Ovary (tissue), 9 donors: ENCODE results near the gene KRT80. TPM values are rescaled to one million over a fixed set of nuclear protein-coding genes. Genes with fewer than 3 reads are reported as not detected.

Experiments
- DNase-seq, 5 donors: peaks; one replicate each; pipeline ENCODE4 v3.0.0-alpha.2; 2019 to 2020
- H3K27ac ChIP-seq, 2 donors: fragments of 200-600 bp; one replicate each; pipeline versions ENCODE4 v1.5.1 to v1.8.0; 2019 to 2022
- H3K27me3 ChIP-seq: fragments of 200-600 bp; one replicate; pipeline ENCODE4 v1.8.0; 2022
- H3K36me3 ChIP-seq: fragments of 200-600 bp; sonication (generic); one replicate; pipeline ENCODE4 v1.5.1; 2019
- H3K4me1 ChIP-seq: one replicate; pipeline ENCODE4 v1.8.1; 2013; ENCODE audit warnings: mild to moderate bottlenecking, moderate library complexity; ENCODE audit not compliant: insufficient read depth
- H3K4me3 ChIP-seq: fragments of 200-600 bp; sonication (generic); one replicate; pipeline ENCODE4 v1.5.1; 2017
- H3K9me3 ChIP-seq, 2 donors: fragments of 200-600 bp in 1 of 2; sonication (generic) in 1 of 2; one replicate each; pipeline versions ENCODE4 v1.5.1 to v1.8.1; 2013 to 2019; ENCODE audit warnings: mild to moderate bottlenecking in 1 of 2, moderate library complexity in 1 of 2
- EP300 ChIP-seq: sonication (generic); formaldehyde crosslinking; IDR thresholded peaks from one replicate; pipeline ENCODE4 v1.6.1; 2017; ENCODE audit warnings: antibody characterized with exemption
- POLR2A ChIP-seq: fragments of 450-650 bp; IDR thresholded peaks from one replicate; pipeline ENCODE4 v1.6.1; 2017; ENCODE audit warnings: antibody characterized with exemption, mild to moderate bottlenecking, moderate library complexity
- WGBS, 3 donors: extraction: QIAGEN DNeasy Blood & Tissue Kit in 1 of 3; methylation state at CpG; one replicate each; pipeline versions ENCODE4 v1.1.5 to v1.1.7; 2013 to 2017; 5-methylcytosine and 5-hydroxymethylcytosine counted together
- intact Hi-C, 4 donors: fragments of 100-400 bp; cut with DNase I; formaldehyde crosslinking; loops; one replicate each; pipeline versions ENCODE4 v1.11.0 to v1.15.1; 2022 to 2023
- polyA plus RNA-seq, 2 donors: library from polyadenylated mRNA; stranded (reverse); fragments of 200-250 nt in 1 of 2; fragments of 350-450 nt in 1 of 2; fragmentation: Illumina TruSeq in 1 of 2; extraction: RNeasy Lipid Tissue Mini Kit (QIAGEN cat#74804) in 1 of 2; gene quantifications; one replicate each; pipeline ENCODE4 v1.2.3, GENCODE V29; 2013 to 2014
- total RNA-seq, 7 donors: library from RNA; depleted of rRNA in 2 of 7; stranded (reverse); fragments of >200 nt in 2 of 7; fragmentation: NEBNext Ultra II Directional in 3 of 7; extraction: Animal tissue kit (Norgen Biotek cat#: 25700) in 3 of 7; gene quantifications; one replicate each; pipeline versions ENCODE4 v1.1.0 to v1.2.4, GENCODE V29; 2016 to 2023
- TF ChIP-seq, protein P1 (sequence below), 3 donors: fragments of 450-650 bp in 2 of 3; fragments of 200-600 bp in 1 of 3; IDR thresholded peaks; one replicate each; pipeline versions ENCODE4 v1.5.1 to v1.8.0; 2016 to 2022; ENCODE audit warnings: antibody characterized with exemption in 3 of 3, mild to moderate bottlenecking in 1 of 3
- donor health status: DM: no; HTN: no; CAD: no; lungs with moderate emphysema.
- donor health status: DM: no; HTN: no; CAD: no.
- donor health status: Bipolar disorder and iron deficiency.
- donor health status: DM: yes; HTN: yes; CAD: no.
- donor health status: DM: no; HTN: no; CAD: no.
- donor health status: DM: yes; HTN: yes; CAD: no.

KRT80 gene
- total and polyA plus RNA-seq, 9 donors, result 0.05 to 13.2 (median 0.99) TPM; not detected in 1

- no peaks in the 10 kb centered on the region for H3K27me3 ChIP-seq
- no peaks in the 10 kb centered on the region for H3K36me3 ChIP-seq
- intact Hi-C loops, result loop anchor here in 3 of 4 donors (2.0 to 5.0 kb wide), 2 partner anchors 56 kb away; no protein-coding TSS in a partner anchor
- DNase-seq, result peak in 2 of 5 donors; percentile 8 to 24
- 78 to 82% (median 78%) methylated on average over 13 of the region's 13 CpGs for WGBS, 3 donors
- no peaks in the 10 kb centered on the region for H3K9me3 ChIP-seq
- no peak for TF ChIP-seq EP300
- TF ChIP-seq POLR2A, result no peak
- TF ChIP-seq, protein P1, sequence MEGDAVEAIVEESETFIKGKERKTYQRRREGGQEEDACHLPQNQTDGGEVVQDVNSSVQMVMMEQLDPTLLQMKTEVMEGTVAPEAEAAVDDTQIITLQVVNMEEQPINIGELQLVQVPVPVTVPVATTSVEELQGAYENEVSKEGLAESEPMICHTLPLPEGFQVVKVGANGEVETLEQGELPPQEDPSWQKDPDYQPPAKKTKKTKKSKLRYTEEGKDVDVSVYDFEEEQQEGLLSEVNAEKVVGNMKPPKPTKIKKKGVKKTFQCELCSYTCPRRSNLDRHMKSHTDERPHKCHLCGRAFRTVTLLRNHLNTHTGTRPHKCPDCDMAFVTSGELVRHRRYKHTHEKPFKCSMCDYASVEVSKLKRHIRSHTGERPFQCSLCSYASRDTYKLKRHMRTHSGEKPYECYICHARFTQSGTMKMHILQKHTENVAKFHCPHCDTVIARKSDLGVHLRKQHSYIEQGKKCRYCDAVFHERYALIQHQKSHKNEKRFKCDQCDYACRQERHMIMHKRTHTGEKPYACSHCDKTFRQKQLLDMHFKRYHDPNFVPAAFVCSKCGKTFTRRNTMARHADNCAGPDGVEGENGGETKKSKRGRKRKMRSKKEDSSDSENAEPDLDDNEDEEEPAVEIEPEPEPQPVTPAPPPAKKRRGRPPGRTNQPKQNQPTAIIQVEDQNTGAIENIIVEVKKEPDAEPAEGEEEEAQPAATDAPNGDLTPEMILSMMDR (IDR thresholded peaks at IDR 0.05), result no peak
- peaks cover 2% of the 10 kb centered on the region for H3K4me1 ChIP-seq
- no peak overlapping the region for H3K27ac ChIP-seq
- no peak overlapping the region for H3K4me3 ChIP-seq
These were observed 21.1 kb upstream of the KRT80 start for GRCh38 chr12:52212701-52213563.

- 82 to 89% (median 86%) methylated on average over 13 of the region's 13 CpGs for WGBS, 3 donors
- TF ChIP-seq EP300 (no peak), POLR2A (no peak)
- H3K4me3 ChIP-seq, result no peak overlapping the region
- H3K9me3 ChIP-seq, result no peaks in the 10 kb centered on the region
- H3K27ac ChIP-seq, result no peak overlapping the region
- no peaks in the 10 kb centered on the region for H3K27me3 ChIP-seq
- H3K4me1 ChIP-seq, result no peaks in the 10 kb centered on the region
- DNase-seq, result peak in 3 of 5 donors; percentile 6 to 19 (median 9)
- no peaks in the 10 kb centered on the region for H3K36me3 ChIP-seq
- intact Hi-C loops, result loop anchor here in 3 of 4 donors (2.0 to 5.0 kb wide), 2 partner anchors 55 kb away; no protein-coding TSS in a partner anchor
These were observed 20.1 kb upstream of the KRT80 start for GRCh38 chr12:52211716-52212585.

DNA sequence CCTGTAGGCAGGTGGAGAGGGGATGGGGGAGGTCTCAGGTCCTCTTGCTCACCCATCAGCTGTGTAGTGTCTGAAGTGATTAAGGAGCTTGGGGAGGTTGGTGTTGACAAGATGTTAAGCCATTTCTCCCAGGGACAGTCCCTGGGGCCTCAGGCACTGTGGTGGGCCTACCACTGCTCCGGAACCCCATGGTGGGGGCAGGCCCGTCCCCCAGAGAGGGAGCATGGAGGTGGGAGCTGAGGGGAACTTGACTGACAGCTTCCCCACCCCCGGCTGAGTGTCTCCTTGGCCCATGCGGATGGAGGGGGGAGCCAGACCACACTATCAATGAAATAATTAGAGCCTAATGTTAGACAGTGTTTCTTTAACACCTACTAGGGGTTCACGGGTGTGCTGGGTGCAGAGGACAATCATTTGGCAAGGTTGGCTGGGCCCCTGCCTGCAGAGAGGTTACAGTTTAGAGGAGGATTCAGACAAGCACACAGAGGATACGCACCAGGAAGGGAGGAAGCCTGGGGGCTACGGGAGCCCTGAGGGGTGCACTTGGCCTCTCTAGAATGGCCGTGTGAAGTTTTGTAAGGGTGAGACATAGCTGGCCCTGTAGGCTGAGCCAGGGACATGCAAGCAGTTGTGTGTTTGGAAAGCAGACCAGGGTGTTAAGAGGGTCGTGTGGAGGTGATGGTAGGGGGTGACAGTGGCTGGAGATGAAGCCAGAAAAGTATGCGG is 19.3 kb upstream of the KRT80 start:
- intact Hi-C loops, result loop anchor here in 2 of 4 donors (5.0 kb wide), 1 partner anchor 54 kb away; no protein-coding TSS in a partner anchor
- Histone ChIP-seq H3K9me3 (no peaks in the 10 kb centered on the region), H3K27ac (no peak overlapping the region), H3K4me3 (no peak overlapping the region), H3K27me3 (no peaks in the 10 kb centered on the region), H3K4me1 (no peaks in the 10 kb centered on the region), H3K36me3 (no peaks in the 10 kb centered on the region)
- TF ChIP-seq, protein P1 (IDR thresholded peaks at IDR 0.05), result no peak
- no peak for TF ChIP-seq EP300
- no peak for TF ChIP-seq POLR2A
- 68 to 74% (median 74%) methylated on average over 10 of the region's 10 CpGs for WGBS, 3 donors
- DNase-seq, result peak in 2 of 5 donors; percentile 5 to 17

DNA sequence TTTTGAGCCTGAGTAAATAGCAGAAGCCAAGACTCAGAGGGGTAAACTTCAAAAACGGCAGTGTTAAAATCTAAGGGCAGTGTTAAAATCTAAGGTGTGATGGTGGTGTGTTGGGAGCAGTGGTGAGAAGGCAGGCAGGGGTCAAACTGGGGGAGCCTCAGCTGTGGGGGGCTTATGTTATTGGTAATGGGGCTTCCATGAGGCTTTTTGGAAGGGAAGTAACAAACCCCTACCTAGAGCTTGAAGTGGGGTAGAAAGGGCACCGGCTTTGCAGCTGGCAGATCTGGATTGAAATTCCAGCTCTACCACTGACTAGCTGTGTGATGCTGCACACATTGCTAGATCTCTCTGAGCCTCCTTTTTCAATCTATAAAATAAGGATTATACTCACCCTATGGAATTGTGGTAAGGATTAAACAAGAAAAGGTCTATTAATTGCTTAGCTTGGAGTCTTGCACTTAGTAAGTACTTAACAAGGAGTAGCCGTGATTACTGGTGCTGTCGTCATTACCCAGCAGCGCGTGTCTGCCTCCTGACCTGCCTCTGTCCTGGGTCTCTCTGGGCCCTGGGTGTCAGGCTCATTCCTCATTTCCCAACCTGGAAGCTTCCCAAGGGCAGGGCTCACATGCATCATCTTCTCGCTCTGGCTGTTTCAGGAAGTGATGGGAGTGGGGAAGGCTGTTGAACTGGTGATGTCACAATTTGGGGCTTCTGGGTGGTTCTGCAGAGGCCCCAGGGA is 18.5 kb upstream of the KRT80 start:
- TF ChIP-seq EP300, result no peak
- TF ChIP-seq, protein P1 (IDR thresholded peaks at IDR 0.05), result no peak
- no peak for TF ChIP-seq POLR2A
- H3K4me1 ChIP-seq, result no peaks in the 10 kb centered on the region
- peak in 2 of 5 donors; percentile 2 to 24 for DNase-seq
- intact Hi-C loops, result loop anchor here in 2 of 4 donors (5.0 kb wide), 1 partner anchor 53 kb away; no protein-coding TSS in a partner anchor
- H3K9me3 ChIP-seq, result no peaks in the 10 kb centered on the region
- no peak overlapping the region for H3K27ac ChIP-seq
- 84 to 88% (median 86%) methylated on average over 7 of the region's 7 CpGs for WGBS, 3 donors
- no peaks in the 10 kb centered on the region for H3K27me3 ChIP-seq
- H3K4me3 ChIP-seq, result no peak overlapping the region
- H3K36me3 ChIP-seq, result no peaks in the 10 kb centered on the region
